ENCODE results near the gene GKN1. TPM values are rescaled to one million over a fixed set of nuclear protein-coding genes. Genes with fewer than 3 reads are reported as not detected.

GKN1 gene
- total RNA-seq, 1 donor from 2014 or later: 0.37 TPM

- no peaks in the 10 kb centered on the region for H3K27me3 Mint-ChIP-seq (ENCODE audit: low read depth)
- no peak overlapping the region for H3K27ac Mint-ChIP-seq (ENCODE audit: unreplicated experiment)
- H3K4me1 Mint-ChIP-seq (ENCODE audit: low read depth): peaks cover 46% of the 10 kb centered on the region
- DNase-seq (ENCODE audit: low spot score): no peak
- no peak for TF ChIP-seq CTCF (IDR thresholded peaks at IDR 0.05)
- peaks cover 6% of the 10 kb centered on the region for H3K36me3 Mint-ChIP-seq (ENCODE audit: low read depth)
- H3K9me3 Mint-ChIP-seq (ENCODE audit: low read depth): peaks cover 2% of the 10 kb centered on the region
- no peak overlapping the region for H3K4me3 Mint-ChIP-seq (ENCODE audit: unreplicated experiment)
Observed at GRCh38 chr2:69022548-69022947, 48.1 kb downstream of the GKN1 start.

- Mint-ChIP-seq H3K27ac (ENCODE audit: unreplicated experiment) (no peak overlapping the region), H3K9me3 (ENCODE audit: low read depth) (peaks cover 7% of the 10 kb centered on the region), H3K4me3 (ENCODE audit: unreplicated experiment) (no peak overlapping the region), H3K27me3 (ENCODE audit: low read depth) (no peaks in the 10 kb centered on the region), H3K36me3 (ENCODE audit: low read depth) (peaks cover 8% of the 10 kb centered on the region), H3K4me1 (ENCODE audit: low read depth) (peaks cover 39% of the 10 kb centered on the region)
- DNase-seq (ENCODE audit: low spot score): no peak
- TF ChIP-seq CTCF (IDR thresholded peaks at IDR 0.05): no peak
Observed at GRCh38 chr2:69023236-69023635, 48.8 kb downstream of the GKN1 start.

- no peaks in the 10 kb centered on the region for H3K27me3 Mint-ChIP-seq (ENCODE audit: low read depth)
- DNase-seq (ENCODE audit: low spot score): no peak
Observed at GRCh38 chr2:69026026-69026425, 51.6 kb downstream of the GKN1 start.

GRCh38 chr2:69026691-69027459, 52.4 kb downstream of the GKN1 start:
- Mint-ChIP-seq H3K36me3 (ENCODE audit: low read depth) (peaks cover 8% of the 10 kb centered on the region), H3K4me1 (ENCODE audit: low read depth) (peaks cover 22% of the 10 kb centered on the region), H3K27ac (ENCODE audit: unreplicated experiment) (no peak overlapping the region), H3K27me3 (ENCODE audit: low read depth) (no peaks in the 10 kb centered on the region), H3K9me3 (ENCODE audit: low read depth) (peaks cover 8% of the 10 kb centered on the region), H3K4me3 (ENCODE audit: unreplicated experiment) (no peak overlapping the region)
- no peak for TF ChIP-seq CTCF (IDR thresholded peaks at IDR 0.05)
- DNase-seq (ENCODE audit: low spot score): peak; percentile 57

More at GRCh38 chr2:69026026-69026425, 51.6 kb downstream of the GKN1 start:
- peak; percentile 74 for TF ChIP-seq CTCF (IDR thresholded peaks at IDR 0.05)
- H3K27ac Mint-ChIP-seq (ENCODE audit: unreplicated experiment): no peak overlapping the region
- H3K4me1 Mint-ChIP-seq (ENCODE audit: low read depth): peaks cover 22% of the 10 kb centered on the region
- peaks cover 8% of the 10 kb centered on the region for H3K36me3 Mint-ChIP-seq (ENCODE audit: low read depth)
- H3K9me3 Mint-ChIP-seq (ENCODE audit: low read depth): peaks cover 8% of the 10 kb centered on the region
- no peak overlapping the region for H3K4me3 Mint-ChIP-seq (ENCODE audit: unreplicated experiment)

Other genes with a start within 250 kb of the GKN1 start
- 0.31 to 0.50 TPM in 2 of 3 replicates, not detected in the other for gene ARHGAP25, start 239.8 kb upstream of the GKN1 start, total RNA-seq
- gene BMP10, start 103.2 kb upstream of the GKN1 start, total RNA-seq: not detected in 3 replicates
- not detected in 3 replicates for gene GKN2, start 21.7 kb upstream of the GKN1 start, total RNA-seq
- 207 to 351 TPM (median 347 TPM) in 3 replicates for gene ANTXR1, start 38.5 kb downstream of the GKN1 start, total RNA-seq

Measured in chondrocyte (in vitro differentiated cells).